Endothelial cell of umbilical vein (primary cell): Measurements from ENCODE around the gene LBR. TPM values are rescaled to one million over a fixed set of nuclear protein-coding genes. Genes with fewer than 3 reads are reported as not detected.

Experiments used
- BruUV-seq: library from RNA; stranded (reverse); fragments of 400-500 nt; replicated peaks from 2 replicates; lab custom pipeline; 2021; lab: Mats Ljungman, UMichigan
- CTCF ChIA-PET: fragments of 300-600, 350-600 bp; sonication (Branson Sonifier 250); formaldehyde crosslinking; loops from one replicate; lab custom pipeline; 2021; ENCODE audit warnings: antibody characterized with exemption, inconsistent platforms; lab: Charles Lee
- POLR2A ChIA-PET: fragments of 300-600, 350-600 bp; sonication (Branson Sonifier 250); formaldehyde crosslinking; loops from one replicate; lab custom pipeline; 2021; ENCODE audit warnings: antibody characterized with exemption, inconsistent platforms; lab: Charles Lee
- DNase-seq: peaks from one replicate; pipeline ENCODE4 v3.0.0-alpha.2; 2011; ENCODE audit warnings: low read depth, low spot score
- FAIRE-seq: peaks from 2 replicates; lab custom pipeline; 2011; peaks lifted over from hg19 to GRCh38; lab: Jason Lieb, UNC
- H2AFZ ChIP-seq: 2 replicates; pipeline ENCODE4 v1.6.0; 2012; ENCODE audit warnings: low read depth, low read length, control low read depth, inconsistent platforms
- H3K27ac ChIP-seq: 2 replicates; pipeline ENCODE4 v1.5.1; 2011; ENCODE audit warnings: low read depth, mild to moderate bottlenecking, control low read depth, low read length, moderate library complexity; ENCODE audit not compliant: insufficient read depth
- H3K27me3 ChIP-seq, 2 experiments: 2 replicates each; pipeline versions ENCODE4 v1.6.0 to v1.6.1; 2011; ENCODE audit warnings: low read length in 2 of 2, mixed read lengths in 1 of 2; ENCODE audit not compliant: control insufficient read depth in 2 of 2, insufficient read depth in 2 of 2
- H3K36me3 ChIP-seq, 2 experiments: 2 replicates in 1 of 2; 3 replicates in 1 of 2; pipeline ENCODE4 v1.5.1; 2011; ENCODE audit warnings: low read length in 2 of 2, mild to moderate bottlenecking in 1 of 2, moderate library complexity in 1 of 2; ENCODE audit not compliant: control insufficient read depth in 2 of 2, insufficient read depth in 2 of 2; ENCODE audit errors: extremely low read depth in 1 of 2
- H3K4me1 ChIP-seq: 3 replicates; pipeline ENCODE4 v1.5.1; 2011; ENCODE audit warnings: mild to moderate bottlenecking, low read length; ENCODE audit not compliant: control insufficient read depth, insufficient read depth; ENCODE audit errors: extremely low read depth
- H3K4me2 ChIP-seq: 2 replicates; pipeline ENCODE4 v1.6.1; 2011; ENCODE audit warnings: low read length, control low read depth, mixed read lengths; ENCODE audit not compliant: insufficient read depth
- H3K4me3 ChIP-seq, 3 experiments: fragments of 200-600 bp in 1 of 3; sonication (generic), shearing (Covaris generic) in 1 of 3; replicated peaks in 1 of 3; 2 replicates each; pipeline ENCODE4 v1.5.1; 2011 to 2016; ENCODE audit warnings: control low read depth in 3 of 3, low read length in 3 of 3, mild to moderate bottlenecking in 2 of 3, inconsistent platforms in 1 of 3, low read depth in 1 of 3, moderate library complexity in 1 of 3; ENCODE audit not compliant: insufficient read depth in 1 of 3
- H3K79me2 ChIP-seq: 2 replicates; pipeline ENCODE4 v1.6.0; 2012; ENCODE audit warnings: low read length, inconsistent platforms; ENCODE audit not compliant: control insufficient read depth, insufficient read depth
- H3K9ac ChIP-seq: replicated peaks from 2 replicates; pipeline ENCODE3; 2011; ENCODE audit warnings: low read length, control low read depth; ENCODE audit not compliant: insufficient read depth; ENCODE audit errors: extremely low read depth
- H3K9me1 ChIP-seq: replicated peaks from 3 replicates; pipeline ENCODE4 v1.6.0; 2011; ENCODE audit warnings: mild to moderate bottlenecking, low read length; ENCODE audit not compliant: control insufficient read depth, insufficient read depth; ENCODE audit errors: extremely low read depth
- H3K9me3 ChIP-seq: replicated peaks from 2 replicates; pipeline ENCODE4 v1.5.1; 2012; ENCODE audit warnings: low read length, inconsistent platforms; ENCODE audit not compliant: control insufficient read depth, insufficient read depth
- H4K20me1 ChIP-seq: replicated peaks from 2 replicates; pipeline ENCODE3; 2011; ENCODE audit warnings: mild to moderate bottlenecking, low read length; ENCODE audit not compliant: control insufficient read depth, insufficient read depth; ENCODE audit errors: extremely low read depth
- EZH2 ChIP-seq: IDR thresholded peaks from 2 replicates; pipeline ENCODE4 v1.6.1; 2012; ENCODE audit warnings: borderline replicate concordance, low read depth, mild to moderate bottlenecking, moderate library complexity, low read length, inconsistent platforms; ENCODE audit not compliant: severe bottlenecking
- FOS ChIP-seq: IDR thresholded peaks from 2 replicates; pipeline ENCODE4 v1.6.1; 2011; ENCODE audit warnings: mild to moderate bottlenecking, low read length, moderate library complexity, borderline replicate concordance; ENCODE audit not compliant: insufficient read depth
- GATA2 ChIP-seq: IDR thresholded peaks from 2 replicates; pipeline ENCODE4 v1.7.0; 2011; ENCODE audit warnings: low read depth, mild to moderate bottlenecking, moderate library complexity, mixed read lengths, low read length; ENCODE audit not compliant: insufficient read length, insufficient read depth
- JUN ChIP-seq: IDR thresholded peaks from 2 replicates; pipeline ENCODE4 v1.6.1; 2011; ENCODE audit warnings: borderline replicate concordance, low read depth; ENCODE audit not compliant: insufficient read length, insufficient read depth
- MAX ChIP-seq: IDR thresholded peaks from 2 replicates; pipeline ENCODE4 v1.6.1; 2011; ENCODE audit not compliant: insufficient read depth, insufficient read length
- MYC ChIP-seq: IDR thresholded peaks from one replicate; pipeline ENCODE4 v1.6.1; 2011; ENCODE audit warnings: mild to moderate bottlenecking, low read depth, low read length
- POLR2A ChIP-seq: IDR thresholded peaks from 2 replicates; pipeline ENCODE4 v1.6.1; 2012; ENCODE audit warnings: low read depth, mild to moderate bottlenecking, control low read depth, low read length
- POLR2AphosphoS5 ChIP-seq: IDR thresholded peaks from 2 replicates; pipeline ENCODE4 v1.6.1; 2012; ENCODE audit warnings: low read depth, mild to moderate bottlenecking, control low read depth, low read length, moderate library complexity; ENCODE audit not compliant: insufficient read depth
- dilution Hi-C: fragments of 300-500 bp; cut with MboI; formaldehyde crosslinking; loops from one replicate; pipeline ENCODE4 v1.15.0; 2019; ENCODE audit warnings: low sequenced_read_pairs; ENCODE audit not compliant: extremely low pct_ligation_motif_present
- intact Hi-C: fragments of 100-400 bp; cut with micrococcal nuclease; formaldehyde crosslinking; loops from one replicate; pipeline ENCODE4 v1.10.0; 2022
- polyA plus RNA-seq, 4 experiments: library from polyadenylated mRNA; depleted of rRNA in 3 of 4; stranded (reverse) in 3 of 4; unstranded in 1 of 4; fragments of >200 nt; gene quantifications; 2 replicates each; pipeline versions ENCODE4 v1.2.1 to v1.2.3, GENCODE V29; 2011 to 2012; ENCODE audit warnings: missing spikeins in 1 of 4
- total RNA-seq: library from RNA; stranded (reverse); gene quantifications from 2 replicates; pipeline ENCODE4 v1.2.3, GENCODE V29; 2021
- TF ChIP-seq, protein P1 (sequence below), 2 donors: IDR thresholded peaks; 1 replicate in 1 of 2; 2 replicates in 1 of 2; pipeline ENCODE4 v1.5.1; 2011; ENCODE audit warnings: low read length in 2 of 2, mild to moderate bottlenecking in 2 of 2, moderate library complexity in 2 of 2, control low read depth in 1 of 2, inconsistent platforms in 1 of 2, low read depth in 1 of 2; ENCODE audit not compliant: insufficient read depth in 1 of 2; ENCODE audit errors: extremely low read depth in 1 of 2

LBR gene
- total and polyA plus RNA-seq, 2 donors (not counting 3 experiments of a cell fraction or from before 2014, with no cell fraction given), result 53.9 to 119 TPM

DNA sequence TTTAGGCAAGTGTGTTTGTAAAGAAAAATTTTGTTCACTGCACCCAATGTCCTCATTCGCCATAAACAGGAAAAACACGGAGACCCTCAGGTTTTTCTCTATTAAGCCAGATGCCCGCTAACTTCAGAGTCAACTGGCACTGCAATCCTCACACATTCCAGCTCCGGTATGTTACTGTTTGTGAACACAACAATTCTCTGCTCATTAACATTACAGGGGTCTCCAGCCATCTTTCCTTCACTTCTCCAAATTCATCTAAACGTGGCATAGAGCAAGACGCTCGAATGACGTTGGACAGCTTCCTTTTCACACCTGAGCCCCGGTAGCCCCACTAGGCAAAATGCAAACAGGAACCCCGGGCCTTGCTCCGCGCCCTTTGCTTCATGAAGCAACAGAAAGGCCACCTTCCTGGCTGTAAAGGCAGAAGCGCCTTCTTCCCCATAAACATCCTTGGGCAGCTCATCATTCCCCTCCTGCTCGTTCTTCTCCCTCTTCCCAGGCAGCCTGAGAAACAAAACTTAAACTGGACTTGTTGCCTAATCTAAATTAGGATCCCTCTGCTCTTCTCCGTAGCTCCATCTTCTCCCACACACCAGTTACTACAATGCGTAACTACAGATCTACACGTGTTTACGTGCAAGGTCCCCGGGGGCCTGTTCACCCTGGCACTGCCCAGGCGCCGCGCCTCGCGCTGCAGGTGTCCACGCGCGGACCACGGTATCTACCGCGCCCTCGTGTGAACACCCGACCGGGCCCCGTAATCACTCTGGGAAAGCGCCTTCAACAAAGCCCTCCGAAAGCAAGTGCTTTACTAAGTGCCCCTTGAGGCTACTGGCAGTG is 1.2 kb downstream of the LBR start:
- TF ChIP-seq JUN, result no peak
- no peak for TF ChIP-seq GATA2
- TF ChIP-seq, protein P1, sequence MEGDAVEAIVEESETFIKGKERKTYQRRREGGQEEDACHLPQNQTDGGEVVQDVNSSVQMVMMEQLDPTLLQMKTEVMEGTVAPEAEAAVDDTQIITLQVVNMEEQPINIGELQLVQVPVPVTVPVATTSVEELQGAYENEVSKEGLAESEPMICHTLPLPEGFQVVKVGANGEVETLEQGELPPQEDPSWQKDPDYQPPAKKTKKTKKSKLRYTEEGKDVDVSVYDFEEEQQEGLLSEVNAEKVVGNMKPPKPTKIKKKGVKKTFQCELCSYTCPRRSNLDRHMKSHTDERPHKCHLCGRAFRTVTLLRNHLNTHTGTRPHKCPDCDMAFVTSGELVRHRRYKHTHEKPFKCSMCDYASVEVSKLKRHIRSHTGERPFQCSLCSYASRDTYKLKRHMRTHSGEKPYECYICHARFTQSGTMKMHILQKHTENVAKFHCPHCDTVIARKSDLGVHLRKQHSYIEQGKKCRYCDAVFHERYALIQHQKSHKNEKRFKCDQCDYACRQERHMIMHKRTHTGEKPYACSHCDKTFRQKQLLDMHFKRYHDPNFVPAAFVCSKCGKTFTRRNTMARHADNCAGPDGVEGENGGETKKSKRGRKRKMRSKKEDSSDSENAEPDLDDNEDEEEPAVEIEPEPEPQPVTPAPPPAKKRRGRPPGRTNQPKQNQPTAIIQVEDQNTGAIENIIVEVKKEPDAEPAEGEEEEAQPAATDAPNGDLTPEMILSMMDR (IDR thresholded peaks at IDR 0.05; ENCODE audit: extremely low read depth in 1 of 2, insufficient read depth in 1 of 2, low read depth in 1 of 2, low read length in 2 of 2), result no peak
- TF ChIP-seq EZH2, result no peak
- TF ChIP-seq POLR2A, result no peak
- no peak for TF ChIP-seq MAX
- TF ChIP-seq FOS, result no peak
- TF ChIP-seq MYC, result no peak
- TF ChIP-seq POLR2AphosphoS5, result no peak
- Histone ChIP-seq H3K4me2 (peak overlapping the region; percentile 91), H3K27me3 (no peaks in the 10 kb centered on the region), H3K9me3 (no peaks in the 10 kb centered on the region), H3K27ac (peak overlapping the region; percentile 48), H3K79me2 (peaks cover 60% of the 10 kb centered on the region), H4K20me1 (peaks cover 4% of the 10 kb centered on the region), H3K4me1 (peaks cover 53% of the 10 kb centered on the region), H3K4me3 (peak overlapping the region; percentile 37 to 79 (median 68)), H3K36me3 (no peaks in the 10 kb centered on the region), H2AFZ (no peak overlapping the region), H3K9ac (peak overlapping the region; percentile 50), H3K9me1 (no peaks in the 10 kb centered on the region)
- dilution Hi-C loops, result no loop called here
- ChIA-PET CTCF (interaction anchor here (0.9 to 4.8 kb wide), 2 partner anchors 14 to 16 kb away, joined by 3 to 31 read pairs; no protein-coding TSS in a partner anchor), POLR2A (interaction anchor here (1.2 kb wide), 1 partner anchor 18 kb away, joined by 3 read pairs; no protein-coding TSS in a partner anchor)
- DNase-seq (peak; percentile 50), FAIRE-seq (no peak)
- intact Hi-C loops, result loop anchor here (5.0 kb wide), 3 partner anchors 109 to 1594 kb away; partner anchors contain the start of gene H3-3A
- no TSS peak for BruUV-seq
